Adrenal gland (tissue), 12 donors: ENCODE measurements around the gene BPIFB6. TPM values are rescaled to one million over a fixed set of nuclear protein-coding genes. Genes with fewer than 3 reads are reported as not detected.

ENCODE experiments used
- DNase-seq, 7 donors: peaks; one replicate each; pipeline ENCODE4 v3.0.0-alpha.2; 2019 to 2020
- H3K27ac ChIP-seq, 5 donors: fragments of 200-600 bp; sonication (generic) in 4 of 5; 1 replicate in 3 of 5; 2 replicates in 2 of 5; pipeline versions ENCODE4 v1.5.1 to v1.8.0; 2016 to 2020; ENCODE audit warnings: mild to moderate bottlenecking in 1 of 5
- H3K27me3 ChIP-seq: fragments of 200-600 bp; 2 replicates; pipeline ENCODE4 v1.8.0; 2021
- H3K36me3 ChIP-seq, 2 donors: fragments of 200-600 bp; replicated peaks in 1 of 2; 1 replicate in 1 of 2; 2 replicates in 1 of 2; pipeline versions ENCODE4 v1.5.1 to v1.8.0; 2018 to 2022
- H3K4me1 ChIP-seq, 2 donors: fragments of 200-600 bp; replicated peaks in 1 of 2; 1 replicate in 1 of 2; 2 replicates in 1 of 2; pipeline versions ENCODE4 v1.5.1 to v1.8.0; 2018 to 2021
- H3K4me3 ChIP-seq, 4 donors: fragments of 200-600 bp; sonication (generic) in 3 of 4; one replicate each; pipeline ENCODE4 v1.5.1; 2016 to 2018
- H3K9me3 ChIP-seq, 3 donors: fragments of 200-600 bp; sonication (generic) in 1 of 3; replicated peaks in 1 of 3; 1 replicate in 2 of 3; 2 replicates in 1 of 3; pipeline versions ENCODE4 v1.5.1 to v1.8.0; 2016 to 2021
- CTCF ChIP-seq, 6 experiments: fragments of 450-650 bp in 4 of 6; fragments of 200-600 bp in 2 of 6; sonication (generic) in 1 of 6; IDR thresholded peaks; 1 replicate in 5 of 6; 2 replicates in 1 of 6; pipeline versions ENCODE4 v1.5.1 to v1.8.0; 2016 to 2021; ENCODE audit warnings: antibody characterized with exemption in 6 of 6, mild to moderate bottlenecking in 2 of 6, moderate library complexity in 1 of 6
- POLR2A ChIP-seq, 2 donors: fragments of 450-650 bp; IDR thresholded peaks; one replicate each; pipeline ENCODE4 v1.6.1; 2017; ENCODE audit warnings: antibody characterized with exemption in 2 of 2, mild to moderate bottlenecking in 2 of 2, moderate library complexity in 1 of 2
- WGBS, 4 donors: extraction: QIAGEN DNeasy Blood & Tissue Kit in 2 of 4; methylation state at CpG; one replicate each; pipeline versions ENCODE4 v1.1.5 to v1.1.7; 2013 to 2017; 5-methylcytosine and 5-hydroxymethylcytosine counted together
- intact Hi-C, 2 donors: fragments of 100-400 bp; cut with DNase I; formaldehyde crosslinking; loops; one replicate each; pipeline versions ENCODE4 v1.14.1 to v1.15.0; 2022 to 2023
- polyA plus RNA-seq, 3 donors: library from polyadenylated mRNA; stranded (reverse); fragments of 200-250 nt in 2 of 3; fragments of 350-450 nt in 1 of 3; fragmentation: Illumina TruSeq in 1 of 3; extraction: RNeasy Lipid Tissue Mini Kit (QIAGEN cat#74804) in 1 of 3; gene quantifications; one replicate each; pipeline ENCODE4 v1.2.3, GENCODE V29; 2013 to 2014
- total RNA-seq, 9 donors: library from RNA; depleted of rRNA in 4 of 9; stranded (reverse); fragments of >200 nt in 4 of 9; fragments of 120-200 nt in 1 of 9; fragmentation: NEBNext Ultra II Directional in 1 of 9; extraction: Animal tissue kit (Norgen Biotek cat#: 25700) in 1 of 9; gene quantifications; one replicate each; pipeline versions ENCODE4 v1.1.0 to v1.2.4, GENCODE V29; 2013 to 2023
- donor health status: healthy with polysubstance abuse.
- donor health status: Bipolar disorder and iron deficiency.
- donor health status: DM: yes; HTN: yes; CAD: no.
- donor health status: DM: no; HTN: no; CAD: no.
- donor health status: DM: no; HTN: no; CAD: no.
- donor health status: DM: yes; HTN: yes; CAD: no.

BPIFB6 gene
- total and polyA plus RNA-seq, 12 donors, result not detected

GRCh38 chr20:33010133-33010504, 21.3 kb upstream of the BPIFB6 start:
- Histone ChIP-seq H3K9me3 (no peaks in the 10 kb centered on the region), H3K36me3 (no peaks in the 10 kb centered on the region), H3K27me3 (peaks cover 7% of the 10 kb centered on the region), H3K27ac (no peak overlapping the region), H3K4me1 (no peaks in the 10 kb centered on the region), H3K4me3 (no peak overlapping the region)
- TF ChIP-seq CTCF (IDR thresholded peaks at IDR 0.05) (no peak), POLR2A (IDR thresholded peaks at IDR 0.05) (no peak)
- intact Hi-C loops, result no loop called here
- DNase-seq, result no peak
- 63 to 84% (median 75%) methylated on average over 5 of the region's 5 CpGs for WGBS, 4 donors

GRCh38 chr20:33010674-33011449, 20.6 kb upstream of the BPIFB6 start:
- no peak for DNase-seq
- Histone ChIP-seq H3K27me3 (peaks cover 7% of the 10 kb centered on the region), H3K27ac (no peak overlapping the region), H3K4me3 (no peak overlapping the region), H3K4me1 (no peaks in the 10 kb centered on the region), H3K9me3 (no peaks in the 10 kb centered on the region), H3K36me3 (no peaks in the 10 kb centered on the region)
- no peak for TF ChIP-seq POLR2A (IDR thresholded peaks at IDR 0.05)
- no peak for TF ChIP-seq CTCF (IDR thresholded peaks at IDR 0.05)
- intact Hi-C loops, result no loop called here
- WGBS, 4 donors, result 79 to 91% (median 82%) methylated on average over 5 to 8 of the region's 8 CpGs

GRCh38 chr20:33012327-33013189, 18.9 kb upstream of the BPIFB6 start:
- Histone ChIP-seq H3K36me3 (no peaks in the 10 kb centered on the region), H3K4me1 (no peaks in the 10 kb centered on the region), H3K9me3 (no peaks in the 10 kb centered on the region), H3K27me3 (peaks cover 7% of the 10 kb centered on the region), H3K4me3 (no peak overlapping the region), H3K27ac (no peak overlapping the region)
- intact Hi-C loops, result no loop called here
- WGBS, 4 donors, result 68 to 73% (median 71%) methylated on average over 13 to 15 of the region's 15 CpGs
- DNase-seq, result no peak
- TF ChIP-seq POLR2A (IDR thresholded peaks at IDR 0.05) (no peak), CTCF (IDR thresholded peaks at IDR 0.05) (no peak)

GRCh38 chr20:33013701-33014326, 17.6 kb upstream of the BPIFB6 start:
- no peaks in the 10 kb centered on the region for H3K36me3 ChIP-seq
- WGBS, 4 donors, result 63 to 74% (median 67%) methylated on average over 11 to 12 of the region's 12 CpGs; no CpG with 5 or more reads in 1 of the 4 donors
- H3K4me1 ChIP-seq, result no peaks in the 10 kb centered on the region
- no peak for DNase-seq
- intact Hi-C loops, result no loop called here
- no peaks in the 10 kb centered on the region for H3K9me3 ChIP-seq
- H3K4me3 ChIP-seq, result no peak overlapping the region
- H3K27ac ChIP-seq, result no peak overlapping the region
- no peak for TF ChIP-seq CTCF (IDR thresholded peaks at IDR 0.05)
- no peak for TF ChIP-seq POLR2A (IDR thresholded peaks at IDR 0.05)
- peaks cover 7% of the 10 kb centered on the region for H3K27me3 ChIP-seq
